D721Med (cell line): ENCODE measurements around the gene GRAMD2A.

Source experiments
- DNase-seq: peaks from one replicate; pipeline ENCODE4 v3.0.0; 2011; ENCODE audit warnings: low spot score; ENCODE audit not compliant: insufficient read length
- FAIRE-seq: peaks from 2 replicates; lab custom pipeline; 2011; peaks lifted over from hg19 to GRCh38; lab: Jason Lieb, UNC
- CTCF ChIP-seq: IDR thresholded peaks from 2 replicates; pipeline ENCODE4 v1.5.1; 2012; ENCODE audit warnings: mild to moderate bottlenecking, control low read depth; ENCODE audit not compliant: insufficient read depth; ENCODE audit errors: missing control alignments

GRAMD2A gene

GRCh38 chr15:72113347-72114031 is 84.1 kb downstream of the GRAMD2A start:
- TF ChIP-seq CTCF, result no peak
- DNase-seq (no peak), FAIRE-seq (no peak)

- TF ChIP-seq CTCF, result no peak
- DNase-seq (no peak), FAIRE-seq (no peak)
Measured at GRCh38 chr15:72112805-72113204, 84.8 kb downstream of the GRAMD2A start.

- TF ChIP-seq CTCF, result no peak
- DNase-seq, result no peak
- FAIRE-seq, result no peak
Measured at GRCh38 chr15:72112116-72112515, 85.5 kb downstream of the GRAMD2A start.

- DNase-seq (no peak), FAIRE-seq (no peak)
- no peak for TF ChIP-seq CTCF
Measured at GRCh38 chr15:72110355-72110754, 87.2 kb downstream of the GRAMD2A start.
